Panc1 (cell line): Measurements from ENCODE around the gene COL23A1. TPM values are rescaled to one million over a fixed set of nuclear protein-coding genes. Genes with fewer than 3 reads are reported as not detected.

Source experiments
- ATAC-seq: fragments of 200-7000 bp; cut with Tn5 transposase; 2 replicates; pipeline ENCODE4 v1.9.1; 2020; ENCODE audit warnings: mild to moderate bottlenecking, moderate library complexity
- BruUV-seq: library from RNA; stranded (reverse); fragments of 400-500 nt; replicated peaks from 2 replicates; lab custom pipeline; 2021; lab: Mats Ljungman, UMichigan
- CTCF ChIA-PET: fragments of 300-600 bp; sonication (Branson Sonifier 250); formaldehyde crosslinking; loops from one replicate; lab custom pipeline; 2022; ENCODE audit warnings: antibody characterized with exemption; lab: Charles Lee
- POLR2A ChIA-PET: fragments of 300-600 bp; sonication (Branson Sonifier 250); formaldehyde crosslinking; loops from one replicate; lab custom pipeline; 2022; ENCODE audit warnings: antibody characterized with exemption; lab: Charles Lee
- DNase-seq: peaks from one replicate; pipeline ENCODE4 v3.0.0-alpha.2; 2010; ENCODE audit warnings: low read depth, low spot score
- H3K27ac ChIP-seq: 2 replicates; pipeline ENCODE4 v1.5.1; 2011; ENCODE audit warnings: mild to moderate bottlenecking, low read length, inconsistent platforms
- H3K27me3 ChIP-seq: fragments of 200-500 bp; sonication (Bioruptor generic); 2 replicates; pipeline ENCODE4 v1.6.0; 2014; ENCODE audit warnings: low read length, inconsistent platforms; ENCODE audit not compliant: control insufficient read depth, insufficient read depth
- H3K36me3 ChIP-seq: fragments of 200-500 bp; sonication (Bioruptor generic); 2 replicates; pipeline ENCODE4 v1.5.1; 2014; ENCODE audit warnings: inconsistent platforms, mild to moderate bottlenecking, low read length, moderate library complexity; ENCODE audit not compliant: control insufficient read depth, insufficient read depth
- H3K4me1 ChIP-seq: 2 replicates; pipeline ENCODE4 v1.5.1; 2011; ENCODE audit warnings: inconsistent platforms, mild to moderate bottlenecking, low read length, moderate library complexity; ENCODE audit not compliant: control insufficient read depth, insufficient read depth
- H3K4me3 ChIP-seq, 2 experiments: 2 replicates each; pipeline ENCODE4 v1.5.1; 2011 to 2012; ENCODE audit warnings: low read depth in 2 of 2, low read length in 2 of 2, mild to moderate bottlenecking in 2 of 2, inconsistent platforms in 1 of 2, moderate library complexity in 1 of 2
- H3K9me3 ChIP-seq: fragments of 200-500 bp; sonication (Bioruptor generic); 2 replicates; pipeline ENCODE4 v1.5.1; 2014; ENCODE audit warnings: low read depth, mild to moderate bottlenecking, inconsistent platforms, low read length, moderate library complexity; ENCODE audit not compliant: control insufficient read depth, insufficient read depth
- CTCF ChIP-seq: fragments of 450-650 bp; IDR thresholded peaks from 2 replicates; pipeline ENCODE4 v1.5.1; 2017; ENCODE audit warnings: mild to moderate bottlenecking
- POLR2AphosphoS5 ChIP-seq: IDR thresholded peaks from 2 replicates; pipeline ENCODE4 v1.6.1; 2012; ENCODE audit warnings: mild to moderate bottlenecking, low read depth, low read length, moderate library complexity
- REST ChIP-seq, 2 experiments: IDR thresholded peaks; 2 replicates each; pipeline ENCODE4 v1.6.1; 2011 to 2012; ENCODE audit warnings: low read depth in 2 of 2, control low read depth in 1 of 2, low read length in 1 of 2, mild to moderate bottlenecking in 1 of 2, moderate library complexity in 1 of 2; ENCODE audit not compliant: insufficient read depth in 1 of 2
- SIN3A ChIP-seq: IDR thresholded peaks from 2 replicates; pipeline ENCODE4 v1.6.1; 2012; ENCODE audit warnings: low read depth, mild to moderate bottlenecking, low read length, moderate library complexity, borderline replicate concordance; ENCODE audit not compliant: insufficient read depth
- TCF7L2 ChIP-seq: IDR thresholded peaks from 2 replicates; pipeline ENCODE4 v1.6.1; 2011; ENCODE audit warnings: mild to moderate bottlenecking, low read depth, low read length, inconsistent platforms
- in situ Hi-C: cut with HindIII; loops from 2 replicates; pipeline ENCODE4 v1.10.0; 2016; ENCODE audit warnings: low sequenced_read_pairs, low pct_unique_long_range_greater_than_20kb
- intact Hi-C: fragments of 100-400 bp; cut with micrococcal nuclease; formaldehyde crosslinking; loops from one replicate; pipeline ENCODE4 v1.10.0; 2022; ENCODE audit not compliant: unreplicated experiment
- total RNA-seq: library from RNA; stranded (reverse); gene quantifications from one replicate; pipeline ENCODE4 v1.2.1, GENCODE V29; 2021; ENCODE audit not compliant: unreplicated experiment

COL23A1 gene
- total RNA-seq, 1 experiment from 2014 or later: 0.05 TPM

GRCh38 chr5:178307267-178308045 lies 282.7 kb downstream of the COL23A1 start:
- Histone ChIP-seq H3K9me3 (no peaks in the 10 kb centered on the region), H3K4me1 (no peaks in the 10 kb centered on the region), H3K27ac (no peak overlapping the region), H3K27me3 (no peaks in the 10 kb centered on the region; the same call in 1 of the 2 replicates), H3K4me3 (no peak overlapping the region), H3K36me3 (no peaks in the 10 kb centered on the region)
- intact Hi-C loops: no loop called here
- ATAC-seq: no peak
- CTCF ChIA-PET: no interaction called here
- BruUV-seq: no TSS peak
- DNase-seq: no peak
- in situ Hi-C loops: no loop called here
- no peak for TF ChIP-seq CTCF
- TF ChIP-seq POLR2AphosphoS5: no peak
- no peak for TF ChIP-seq SIN3A
- TF ChIP-seq REST (IDR thresholded peaks at IDR 0.05; ENCODE audit: insufficient read depth in 1 of 2, low read depth in 2 of 2, low read length in 1 of 2): no peak
- no peak for TF ChIP-seq TCF7L2
- POLR2A ChIA-PET: no interaction called here

DNA sequence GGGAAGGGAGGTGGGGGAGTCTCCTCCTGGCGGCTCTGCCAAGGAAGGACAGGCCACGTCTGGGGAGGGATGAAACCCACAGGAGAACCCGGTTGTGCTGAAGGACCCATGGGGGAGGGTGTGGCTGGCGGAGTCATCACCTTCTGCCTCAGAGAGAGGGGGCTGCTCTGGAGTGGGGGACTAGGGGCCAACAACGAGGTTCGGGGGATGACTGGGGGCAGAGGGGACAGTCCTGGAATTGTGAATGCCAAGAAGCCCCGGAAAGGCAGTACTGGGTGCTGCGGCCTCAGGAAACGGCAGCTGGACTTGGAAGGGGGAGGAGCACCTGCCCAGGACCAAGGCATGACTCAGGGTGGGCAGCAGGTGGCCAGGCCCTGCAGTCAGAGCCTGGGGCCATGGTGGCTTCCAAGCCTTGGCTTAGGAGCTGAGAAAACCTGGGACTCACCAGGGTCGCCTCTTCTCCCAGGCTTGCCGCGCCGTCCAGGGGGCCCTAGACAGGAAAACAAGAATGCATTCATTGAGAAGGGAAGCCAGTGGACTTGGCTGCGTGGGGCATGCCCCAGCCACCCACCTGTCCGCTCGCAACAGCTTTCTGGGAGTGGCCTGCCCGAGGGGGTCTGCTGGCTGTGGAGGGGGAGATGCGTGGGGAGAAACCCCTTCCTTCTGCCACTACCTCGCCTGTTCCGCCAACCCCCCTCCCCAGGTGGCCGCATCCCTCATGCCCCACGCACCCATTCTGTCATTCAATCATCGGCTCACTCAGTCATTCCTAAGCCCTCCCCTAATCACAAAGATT lies 283.6 kb downstream of the COL23A1 start:
- no peaks in the 10 kb centered on the region for H3K9me3 ChIP-seq
- no peaks in the 10 kb centered on the region; the same call in 1 of the 2 replicates for H3K27me3 ChIP-seq
- no peaks in the 10 kb centered on the region for H3K4me1 ChIP-seq
- ATAC-seq (no peak), DNase-seq (no peak)
- no peaks in the 10 kb centered on the region for H3K36me3 ChIP-seq
- ChIA-PET POLR2A (no interaction called here), CTCF (interaction anchor here (0.7 kb wide), 1 partner anchor 155 kb away, joined by 3 read pairs; no protein-coding TSS in a partner anchor)
- intact Hi-C loops (no loop called here), in situ Hi-C loops (no loop called here)
- TF ChIP-seq TCF7L2 (no peak), SIN3A (no peak), REST (IDR thresholded peaks at IDR 0.05; ENCODE audit: insufficient read depth in 1 of 2, low read depth in 2 of 2, low read length in 1 of 2) (no peak), CTCF (no peak), POLR2AphosphoS5 (no peak)
- H3K27ac ChIP-seq: no peak overlapping the region
- no TSS peak for BruUV-seq
- H3K4me3 ChIP-seq: no peak overlapping the region
